CD14-positive monocyte (primary cell): ENCODE measurements around the gene PIM3. TPM values are rescaled to one million over a fixed set of nuclear protein-coding genes. Genes with fewer than 3 reads are reported as not detected.
"Not testable (repeated sequence)": the region's sequence is repeated elsewhere in the genome, so short reads cannot be mapped to it uniquely, and the experiment has no call there.

ENCODE experiments used
- DNase-seq, 3 donors: peaks; one replicate each; pipeline ENCODE4 v3.0.0-alpha.2; 2011 to 2022
- H2AFZ ChIP-seq: 2 replicates; pipeline ENCODE4 v1.6.0; 2012; ENCODE audit warnings: mild to moderate bottlenecking, low read depth, low read length, inconsistent platforms; ENCODE audit not compliant: insufficient read depth, poor library complexity, severe bottlenecking
- H3K27ac ChIP-seq, 2 donors: 1 replicate in 1 of 2; 2 replicates in 1 of 2; pipeline ENCODE4 v1.5.1; 2012 to 2013; ENCODE audit warnings: low read length in 2 of 2, control low read depth in 1 of 2, inconsistent platforms in 1 of 2, low read depth in 1 of 2, mild to moderate bottlenecking in 1 of 2
- H3K27me3 ChIP-seq, 2 donors: one replicate each; pipeline versions ENCODE4 v1.6.0 to v1.6.1; 2011 to 2013; ENCODE audit warnings: low read length in 2 of 2; ENCODE audit not compliant: control insufficient read depth in 2 of 2, insufficient read depth in 2 of 2
- H3K36me3 ChIP-seq, 2 donors: replicated peaks in 1 of 2; 1 replicate in 1 of 2; 2 replicates in 1 of 2; pipeline versions ENCODE4 v1.5.1 to v1.6.1; 2012 to 2013; ENCODE audit warnings: low read length in 2 of 2, control low read depth in 1 of 2, inconsistent platforms in 1 of 2, mild to moderate bottlenecking in 1 of 2; ENCODE audit not compliant: insufficient read depth in 2 of 2, control insufficient read depth in 1 of 2
- H3K4me1 ChIP-seq, 2 donors: 1 replicate in 1 of 2; 2 replicates in 1 of 2; pipeline versions ENCODE4 v1.5.1 to v1.6.1; 2012 to 2013; ENCODE audit warnings: low read length in 2 of 2, control low read depth in 1 of 2, inconsistent platforms in 1 of 2, mild to moderate bottlenecking in 1 of 2, moderate library complexity in 1 of 2; ENCODE audit not compliant: insufficient read depth in 2 of 2, control insufficient read depth in 1 of 2
- H3K4me2 ChIP-seq: replicated peaks from 2 replicates; pipeline ENCODE3; 2012; ENCODE audit warnings: low read length, moderate library complexity, mild to moderate bottlenecking; ENCODE audit not compliant: poor library complexity, severe bottlenecking; ENCODE audit errors: extremely low read depth
- H3K4me3 ChIP-seq, 3 experiments: fragments of 200-600 bp in 1 of 3; sonication (generic) in 1 of 3; replicated peaks in 1 of 3; 1 replicate in 2 of 3; 2 replicates in 1 of 3; pipeline ENCODE4 v1.5.1; 2011 to 2013; ENCODE audit warnings: low read length in 3 of 3, mild to moderate bottlenecking in 3 of 3, control low read depth in 2 of 3, low read depth in 2 of 3, inconsistent platforms in 1 of 3, moderate library complexity in 1 of 3
- H3K79me2 ChIP-seq: 2 replicates; pipeline ENCODE4 v1.6.0; 2012; ENCODE audit warnings: mild to moderate bottlenecking, control low read depth, inconsistent platforms, low read length, moderate library complexity; ENCODE audit not compliant: insufficient read depth
- H3K9ac ChIP-seq: 2 replicates; pipeline ENCODE4 v1.6.0; 2017; ENCODE audit warnings: low read length, mild to moderate bottlenecking; ENCODE audit not compliant: insufficient read depth, poor library complexity, severe bottlenecking
- H3K9me3 ChIP-seq, 2 donors: replicated peaks in 1 of 2; 1 replicate in 1 of 2; 2 replicates in 1 of 2; pipeline versions ENCODE4 v1.5.1 to v1.6.1; 2012 to 2013; ENCODE audit warnings: low read length in 2 of 2, control low read depth in 1 of 2; ENCODE audit not compliant: control insufficient read depth in 1 of 2, insufficient read depth in 1 of 2
- H4K20me1 ChIP-seq: 2 replicates; pipeline ENCODE4 v1.6.0; 2012; ENCODE audit warnings: mild to moderate bottlenecking, low read length, control low read depth, moderate library complexity; ENCODE audit not compliant: insufficient read depth
- H3K27ac Mint-ChIP-seq, 7 donors: one replicate each; pipeline ENCODE4 v1.8.0; 2020; ENCODE audit warnings: mild to moderate bottlenecking in 7 of 7, mixed read lengths in 7 of 7, moderate library complexity in 6 of 7, inconsistent platforms in 2 of 7
- H3K27me3 Mint-ChIP-seq, 3 donors: one replicate each; pipeline ENCODE4 v1.8.0; 2021 to 2022; ENCODE audit warnings: low read depth in 3 of 3, mild to moderate bottlenecking in 3 of 3, mixed read lengths in 3 of 3, moderate library complexity in 3 of 3, inconsistent platforms in 1 of 3
- H3K36me3 Mint-ChIP-seq, 2 donors: one replicate each; pipeline ENCODE4 v1.8.0; 2020; ENCODE audit warnings: mixed read lengths in 2 of 2, inconsistent platforms in 1 of 2, mild to moderate bottlenecking in 1 of 2
- H3K4me1 Mint-ChIP-seq: one replicate; pipeline ENCODE4 v1.8.0; 2020; ENCODE audit warnings: mild to moderate bottlenecking, mixed read lengths
- H3K4me3 Mint-ChIP-seq, 2 donors: one replicate each; pipeline ENCODE4 v1.8.0; 2020; ENCODE audit warnings: mild to moderate bottlenecking in 2 of 2, mixed read lengths in 2 of 2, moderate library complexity in 1 of 2
- H3K9me3 Mint-ChIP-seq, 7 donors: one replicate each; pipeline ENCODE4 v1.8.0; 2020 to 2022; ENCODE audit warnings: mixed read lengths in 7 of 7, mild to moderate bottlenecking in 6 of 7, moderate library complexity in 6 of 7, inconsistent platforms in 2 of 7
- WGBS: methylation state at CpG from one replicate; pipeline ENCODE4 v1.1.5; 2013; ENCODE audit warnings: missing lambda C conversion rate; ENCODE audit not compliant: insufficient coverage; 5-methylcytosine and 5-hydroxymethylcytosine counted together
- intact Hi-C, 2 donors: fragments of 100-400 bp; cut with micrococcal nuclease; formaldehyde crosslinking; loops; one replicate each; pipeline versions ENCODE4 v1.15.0 to v1.15.1; 2023
- polyA plus RNA-seq, 3 donors: library from polyadenylated mRNA; depleted of rRNA in 1 of 3; unstranded in 2 of 3; stranded (reverse) in 1 of 3; fragments of 300-500 nt in 2 of 3; fragments of >200 nt in 1 of 3; fragmentation: Illumina TruSeq in 2 of 3; gene quantifications; 1 replicate in 2 of 3; 2 replicates in 1 of 3; pipeline ENCODE4 v1.2.3, GENCODE V29; 2012 to 2021
- TF ChIP-seq, protein P1 (sequence below): fragments of 200-600 bp; IDR thresholded peaks from one replicate; pipeline ENCODE4 v1.8.0; 2022; ENCODE audit warnings: antibody characterized with exemption, mild to moderate bottlenecking

Gene PIM3
- polyA plus RNA-seq, 3 donors: 38.8 to 135 (median 40.4) TPM

DNA sequence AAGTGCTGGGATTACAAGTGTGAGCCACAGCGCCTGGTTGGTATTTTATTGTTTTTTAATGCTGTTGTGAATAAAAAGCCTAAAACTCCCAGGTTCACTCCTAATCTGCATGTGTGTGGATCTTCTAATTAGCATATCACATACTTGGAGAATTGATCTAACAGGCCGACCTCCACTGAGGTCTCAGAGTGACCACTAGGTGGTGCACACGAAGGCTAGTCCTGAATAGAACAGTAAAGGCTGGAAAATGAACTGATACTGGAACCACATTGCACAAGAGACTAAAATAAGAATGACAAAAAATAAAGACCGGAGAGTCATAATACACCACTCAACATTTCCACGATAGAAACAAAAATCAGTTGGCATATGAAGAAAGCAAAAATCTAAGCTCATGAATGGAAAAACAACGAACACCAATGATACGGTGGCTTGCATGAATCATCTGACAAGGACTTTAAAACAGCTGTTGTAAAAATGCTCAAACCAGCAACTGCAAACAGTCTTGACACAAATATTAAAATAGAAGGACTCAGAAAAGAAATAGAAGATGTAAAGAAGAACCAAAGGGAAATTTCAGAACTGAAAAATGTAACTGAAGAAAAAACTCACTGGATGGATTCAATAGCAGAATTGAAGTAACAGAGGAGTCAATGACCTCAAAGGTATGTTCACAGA, 19.2 kb downstream of the PIM3 start:
- Histone ChIP-seq H3K9ac (no peak overlapping the region), H3K4me3 (no peak overlapping the region), H2AFZ (no peak overlapping the region), H3K27me3 (peaks cover 8 to 30% of the 10 kb centered on the region in 2 donors), H3K79me2 (no peaks in the 10 kb centered on the region), H3K4me2 (no peak overlapping the region), H4K20me1 (no peaks in the 10 kb centered on the region), H3K9me3 (peaks cover 5% of the 10 kb centered on the region in 2 donors), H3K36me3 (no peaks in the 10 kb centered on the region), H3K27ac (no peak overlapping the region), H3K4me1 (no peaks in the 10 kb centered on the region)
- Mint-ChIP-seq H3K4me1 (peaks cover 9% of the 10 kb centered on the region), H3K4me3 (peak overlapping the region in 1 of 2 donors; percentile 3), H3K36me3 (peaks cover 4 to 6% of the 10 kb centered on the region in 2 donors), H3K9me3 (peaks cover 11 to 37% (median 35%) of the 10 kb centered on the region in 7 donors), H3K27ac (peak overlapping the region in 2 of 7 donors; percentile 3 to 7), H3K27me3 (peaks cover 25 to 32% (median 29%) of the 10 kb centered on the region in 3 donors)
- TF ChIP-seq, protein P1, sequence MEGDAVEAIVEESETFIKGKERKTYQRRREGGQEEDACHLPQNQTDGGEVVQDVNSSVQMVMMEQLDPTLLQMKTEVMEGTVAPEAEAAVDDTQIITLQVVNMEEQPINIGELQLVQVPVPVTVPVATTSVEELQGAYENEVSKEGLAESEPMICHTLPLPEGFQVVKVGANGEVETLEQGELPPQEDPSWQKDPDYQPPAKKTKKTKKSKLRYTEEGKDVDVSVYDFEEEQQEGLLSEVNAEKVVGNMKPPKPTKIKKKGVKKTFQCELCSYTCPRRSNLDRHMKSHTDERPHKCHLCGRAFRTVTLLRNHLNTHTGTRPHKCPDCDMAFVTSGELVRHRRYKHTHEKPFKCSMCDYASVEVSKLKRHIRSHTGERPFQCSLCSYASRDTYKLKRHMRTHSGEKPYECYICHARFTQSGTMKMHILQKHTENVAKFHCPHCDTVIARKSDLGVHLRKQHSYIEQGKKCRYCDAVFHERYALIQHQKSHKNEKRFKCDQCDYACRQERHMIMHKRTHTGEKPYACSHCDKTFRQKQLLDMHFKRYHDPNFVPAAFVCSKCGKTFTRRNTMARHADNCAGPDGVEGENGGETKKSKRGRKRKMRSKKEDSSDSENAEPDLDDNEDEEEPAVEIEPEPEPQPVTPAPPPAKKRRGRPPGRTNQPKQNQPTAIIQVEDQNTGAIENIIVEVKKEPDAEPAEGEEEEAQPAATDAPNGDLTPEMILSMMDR: peak; percentile 75
- intact Hi-C loops: no loop called here
- WGBS: no CpG with 5 or more reads among the region's 7 CpGs
- DNase-seq: peak; percentile 59 to 76 (median 72)

GRCh38 chr22:49981799-49982198, 21.2 kb downstream of the PIM3 start:
- DNase-seq, H3K79me2 ChIP-seq, H3K4me2 ChIP-seq, H3K4me3 Mint-ChIP-seq, H2AFZ ChIP-seq, H3K4me1 ChIP-seq, H3K36me3 Mint-ChIP-seq, H3K27ac ChIP-seq, H3K36me3 ChIP-seq, H3K4me1 Mint-ChIP-seq, H3K27ac Mint-ChIP-seq, H3K4me3 ChIP-seq, intact Hi-C loops, H4K20me1 ChIP-seq, H3K9ac ChIP-seq: not testable (repeated sequence)
- peaks cover 23 to 51% of the 10 kb centered on the region in 2 donors for H3K27me3 ChIP-seq
- WGBS: no CpG with 5 or more reads among the region's 7 CpGs
- Mint-ChIP-seq H3K9me3 (peaks cover 22 to 57% (median 50%) of the 10 kb centered on the region in 7 donors), H3K27me3 (peaks cover 34 to 49% (median 43%) of the 10 kb centered on the region in 3 donors)
- H3K9me3 ChIP-seq: peaks cover 5 to 21% of the 10 kb centered on the region in 2 donors
